GM12892 (cell line): ENCODE measurements around the gene SH3D19.

Experiments used
- POLR2A ChIP-seq: IDR thresholded peaks from 2 replicates; pipeline ENCODE4 v1.6.1; 2011; ENCODE audit warnings: low read depth, low read length, control low read depth
- POLR2AphosphoS5 ChIP-seq: IDR thresholded peaks from 2 replicates; pipeline ENCODE4 v1.6.1; 2011; ENCODE audit warnings: low read depth, low read length, control low read depth

DNA sequence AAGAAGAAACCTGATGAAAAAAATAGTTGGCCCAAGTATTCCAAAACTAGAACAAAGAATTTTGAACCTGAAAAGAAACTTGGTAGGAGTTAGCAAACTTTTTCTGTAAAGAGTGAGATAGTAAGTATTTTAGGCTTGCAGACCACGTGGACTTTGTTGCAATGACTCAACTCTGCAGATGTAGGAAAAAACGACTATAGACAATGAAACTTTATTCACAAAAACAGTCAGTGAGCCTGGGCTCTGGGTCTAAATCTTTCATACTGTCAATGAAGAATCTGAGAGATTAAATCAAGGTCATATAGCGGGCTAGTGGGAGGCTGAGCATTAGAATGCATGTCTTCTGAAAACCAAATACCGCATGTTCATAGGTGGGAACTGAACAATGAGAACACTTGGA, 23.0 kb downstream of the SH3D19 start:
- TF ChIP-seq POLR2A (no peak), POLR2AphosphoS5 (no peak)
